NCI-H1436 treated with DMSO at 0.1 percent for 48 hours (cell line): Measurements from ENCODE around the gene PRTG.
"Not testable (repeated sequence)": the region's sequence is repeated elsewhere in the genome, so short reads cannot be mapped to it uniquely, and the experiment has no call there.

Source experiments
- DNase-seq: peaks from one replicate; lab custom pipeline; 2025; lab: John Stamatoyannopoulos, UW

PRTG gene, protein sequence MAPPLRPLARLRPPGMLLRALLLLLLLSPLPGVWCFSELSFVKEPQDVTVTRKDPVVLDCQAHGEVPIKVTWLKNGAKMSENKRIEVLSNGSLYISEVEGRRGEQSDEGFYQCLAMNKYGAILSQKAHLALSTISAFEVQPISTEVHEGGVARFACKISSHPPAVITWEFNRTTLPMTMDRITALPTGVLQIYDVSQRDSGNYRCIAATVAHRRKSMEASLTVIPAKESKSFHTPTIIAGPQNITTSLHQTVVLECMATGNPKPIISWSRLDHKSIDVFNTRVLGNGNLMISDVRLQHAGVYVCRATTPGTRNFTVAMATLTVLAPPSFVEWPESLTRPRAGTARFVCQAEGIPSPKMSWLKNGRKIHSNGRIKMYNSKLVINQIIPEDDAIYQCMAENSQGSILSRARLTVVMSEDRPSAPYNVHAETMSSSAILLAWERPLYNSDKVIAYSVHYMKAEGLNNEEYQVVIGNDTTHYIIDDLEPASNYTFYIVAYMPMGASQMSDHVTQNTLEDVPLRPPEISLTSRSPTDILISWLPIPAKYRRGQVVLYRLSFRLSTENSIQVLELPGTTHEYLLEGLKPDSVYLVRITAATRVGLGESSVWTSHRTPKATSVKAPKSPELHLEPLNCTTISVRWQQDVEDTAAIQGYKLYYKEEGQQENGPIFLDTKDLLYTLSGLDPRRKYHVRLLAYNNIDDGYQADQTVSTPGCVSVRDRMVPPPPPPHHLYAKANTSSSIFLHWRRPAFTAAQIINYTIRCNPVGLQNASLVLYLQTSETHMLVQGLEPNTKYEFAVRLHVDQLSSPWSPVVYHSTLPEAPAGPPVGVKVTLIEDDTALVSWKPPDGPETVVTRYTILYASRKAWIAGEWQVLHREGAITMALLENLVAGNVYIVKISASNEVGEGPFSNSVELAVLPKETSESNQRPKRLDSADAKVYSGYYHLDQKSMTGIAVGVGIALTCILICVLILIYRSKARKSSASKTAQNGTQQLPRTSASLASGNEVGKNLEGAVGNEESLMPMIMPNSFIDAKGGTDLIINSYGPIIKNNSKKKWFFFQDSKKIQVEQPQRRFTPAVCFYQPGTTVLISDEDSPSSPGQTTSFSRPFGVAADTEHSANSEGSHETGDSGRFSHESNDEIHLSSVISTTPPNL

DNA sequence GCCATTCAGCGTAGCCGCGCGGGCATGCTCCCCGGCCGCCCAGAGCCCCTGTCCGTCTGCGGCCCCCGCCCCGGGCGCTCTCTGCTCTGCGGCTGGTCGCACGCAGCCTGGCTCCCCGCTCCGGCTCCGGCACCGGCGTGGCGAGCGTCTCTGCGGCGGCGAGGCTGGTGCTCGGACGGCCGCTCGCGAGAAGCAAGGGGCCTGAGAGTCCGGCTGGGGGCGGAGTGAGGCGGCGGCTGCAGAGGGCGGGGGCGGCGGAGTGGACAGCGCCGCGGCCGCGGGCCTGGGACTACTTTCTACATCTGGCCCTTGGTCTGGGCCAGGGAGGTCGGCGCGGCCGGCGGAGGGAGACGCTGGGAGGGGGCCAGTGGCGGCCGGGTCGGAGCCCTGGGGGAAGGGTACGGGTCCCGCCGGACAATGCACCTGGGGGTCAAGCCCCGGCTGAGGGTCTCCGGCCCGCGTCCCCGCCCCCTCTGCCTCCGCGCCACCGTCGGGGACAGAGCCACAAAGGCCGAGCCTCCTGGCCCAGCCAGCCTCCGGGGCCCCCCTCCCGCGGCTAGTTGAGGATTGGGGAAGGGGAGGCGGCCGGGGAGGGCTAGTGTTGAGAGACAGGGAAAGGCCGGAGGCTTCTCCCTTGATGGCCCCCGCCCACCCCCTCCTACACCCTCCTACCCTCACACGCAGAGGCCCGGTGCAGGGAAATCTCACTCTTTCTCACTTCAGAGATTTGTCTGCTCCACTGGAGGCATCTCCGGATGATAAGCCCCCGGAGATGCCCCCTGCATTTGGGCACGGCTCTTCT lies at the start of gene PRTG:
Gene PRTG (minus strand): TSS at position 226 of the 802 bp plus-strand sequence. CDS start 221 bp downstream, at position 5.
- no peak for DNase-seq

DNA sequence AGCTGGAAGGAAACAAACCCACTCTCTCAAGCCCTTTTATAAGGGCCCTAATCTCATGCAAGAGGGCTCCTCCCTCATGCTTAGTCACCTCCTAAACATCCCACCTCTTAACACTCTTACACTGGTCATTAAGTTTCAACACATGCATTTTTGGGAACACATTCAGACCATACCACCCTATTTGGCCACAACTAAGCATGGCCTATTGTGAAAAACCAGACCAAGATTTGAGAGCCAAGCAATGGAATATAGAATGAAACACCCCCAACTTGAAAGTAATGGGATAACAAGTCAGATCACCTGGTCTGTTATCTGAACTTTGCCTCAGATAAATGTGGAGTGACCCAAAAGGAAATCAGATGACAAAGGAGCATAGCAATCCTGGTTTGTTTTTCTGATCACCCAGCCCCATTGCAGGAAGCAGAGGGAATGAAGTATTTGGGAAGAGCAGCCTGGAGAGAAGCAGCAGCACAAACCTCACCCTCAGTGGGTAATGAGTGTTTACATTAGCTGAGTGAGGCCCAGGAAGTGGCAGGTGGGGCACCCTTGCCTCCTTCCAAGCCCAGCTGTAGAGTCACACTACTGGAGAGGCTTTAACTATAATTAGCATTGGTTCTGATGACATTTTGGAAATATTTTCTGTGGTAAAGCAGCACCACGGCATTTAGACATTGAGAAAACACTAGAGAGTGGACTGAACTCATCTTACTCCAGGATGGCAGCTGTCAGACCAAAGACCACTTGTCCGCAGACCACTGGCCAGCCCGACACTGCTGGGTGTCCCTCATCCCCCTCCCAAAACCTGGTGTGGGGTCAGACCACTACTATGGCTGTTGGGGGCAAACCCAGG lies 48.8 kb upstream of the PRTG start:
- no peak for DNase-seq

DNA sequence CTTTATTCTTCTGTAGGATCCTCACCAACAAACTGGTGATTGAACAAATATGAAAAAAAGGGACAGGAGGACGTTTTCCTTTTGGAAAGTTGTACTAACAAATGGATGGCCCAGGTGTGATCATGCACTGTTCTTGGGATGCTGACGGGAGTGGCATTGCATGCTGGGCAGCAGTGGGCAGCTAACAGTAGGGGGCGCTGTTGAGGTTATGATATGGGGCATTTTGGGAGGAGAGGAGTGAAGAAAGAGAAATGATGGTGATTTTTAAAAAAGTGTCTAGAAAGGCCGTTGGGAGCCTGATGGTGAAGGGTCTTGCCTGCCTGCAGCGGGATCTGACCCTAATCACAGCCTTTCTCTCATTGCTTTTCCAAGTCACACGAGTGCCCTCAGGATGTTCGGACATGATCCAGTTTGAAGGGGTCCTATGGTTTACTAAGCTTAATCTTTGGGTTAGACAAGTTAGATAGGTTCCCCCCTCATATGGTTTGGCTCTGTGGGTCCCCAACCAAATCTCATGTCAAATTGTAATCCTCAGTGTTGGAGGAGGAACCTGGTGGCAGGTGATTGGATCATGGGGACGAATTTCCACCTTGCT lies 46.2 kb upstream of the PRTG start:
- no peak for DNase-seq

DNA sequence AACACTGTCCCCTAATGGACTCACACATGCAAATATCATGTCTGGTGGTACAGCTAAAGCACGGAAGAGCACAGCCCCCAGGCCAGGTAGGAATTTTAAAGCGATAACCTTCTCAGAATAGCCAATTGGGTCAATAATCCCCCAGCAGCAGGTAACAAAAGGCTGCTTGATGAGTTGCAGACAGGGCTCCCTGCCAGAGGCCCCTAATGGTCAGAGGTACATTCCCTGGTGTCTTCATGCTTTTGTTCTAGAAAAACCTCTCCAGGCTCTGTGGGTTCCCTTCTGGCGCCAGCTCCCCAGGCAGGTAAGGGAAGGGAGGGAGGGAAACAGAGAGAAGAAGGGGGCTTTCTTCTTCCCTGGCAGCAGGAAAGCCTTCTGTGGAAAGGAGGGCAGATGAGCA lies 43.4 kb upstream of the PRTG start:
- no peak for DNase-seq

DNA sequence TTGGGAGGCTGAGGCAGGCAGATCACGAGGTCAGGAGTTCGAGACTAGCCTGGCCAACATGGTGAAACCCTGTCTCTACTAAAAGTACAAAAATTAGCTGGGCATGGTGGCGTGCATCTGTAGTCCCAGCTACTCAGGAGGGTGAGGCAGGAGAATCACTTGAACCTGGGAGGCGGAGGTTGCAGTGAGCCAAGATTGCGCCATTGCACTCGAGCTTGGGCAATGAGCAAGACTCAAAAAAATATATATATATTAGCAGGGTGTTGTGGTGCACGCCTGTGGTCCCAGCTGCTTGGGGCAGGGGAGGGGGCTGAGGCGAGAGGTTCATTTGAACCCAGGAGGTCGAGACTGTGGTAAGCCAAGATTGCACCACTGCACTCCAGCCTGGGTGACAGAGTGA lies 42.6 kb upstream of the PRTG start:
- not testable (repeated sequence) for DNase-seq

DNA sequence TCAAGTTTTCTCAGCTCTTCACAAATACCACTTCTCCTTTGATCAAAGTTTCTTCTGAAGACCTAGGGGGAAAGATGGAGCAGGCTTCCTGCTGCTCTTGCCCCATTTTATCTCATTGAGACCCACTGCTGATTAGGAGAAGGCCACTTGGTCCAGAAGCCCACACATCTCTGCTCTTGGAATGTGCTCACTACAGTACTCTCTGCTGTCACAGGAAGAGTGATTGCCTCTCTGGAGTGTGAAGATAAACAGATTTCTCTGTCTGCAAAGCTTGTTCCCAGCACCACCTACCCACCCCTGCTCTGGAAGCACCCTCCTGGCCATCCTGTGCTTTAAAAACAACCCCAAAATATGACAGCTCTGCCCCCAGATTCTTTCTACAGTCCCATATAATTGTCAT lies 41.3 kb upstream of the PRTG start:
- DNase-seq = no peak

DNA sequence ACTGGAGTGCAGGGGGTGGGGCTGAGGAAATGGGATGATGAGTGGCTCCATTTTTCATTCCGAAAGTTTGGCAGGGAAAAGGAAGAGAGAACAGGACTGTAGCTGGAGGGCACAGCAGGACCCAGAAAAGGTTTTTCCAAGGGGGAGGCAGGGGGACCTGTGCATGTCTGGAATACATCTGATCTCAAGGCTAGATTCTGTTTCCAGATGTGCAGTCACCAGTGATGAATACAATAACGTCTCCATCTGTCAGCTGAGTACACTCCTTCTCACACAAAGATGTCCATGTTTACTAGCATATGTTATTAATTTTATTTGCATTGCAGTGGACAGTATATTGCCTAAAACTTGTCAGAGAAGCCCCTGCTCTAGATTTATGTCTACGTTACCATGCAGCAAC lies 39.9 kb upstream of the PRTG start:
- DNase-seq = no peak

DNA sequence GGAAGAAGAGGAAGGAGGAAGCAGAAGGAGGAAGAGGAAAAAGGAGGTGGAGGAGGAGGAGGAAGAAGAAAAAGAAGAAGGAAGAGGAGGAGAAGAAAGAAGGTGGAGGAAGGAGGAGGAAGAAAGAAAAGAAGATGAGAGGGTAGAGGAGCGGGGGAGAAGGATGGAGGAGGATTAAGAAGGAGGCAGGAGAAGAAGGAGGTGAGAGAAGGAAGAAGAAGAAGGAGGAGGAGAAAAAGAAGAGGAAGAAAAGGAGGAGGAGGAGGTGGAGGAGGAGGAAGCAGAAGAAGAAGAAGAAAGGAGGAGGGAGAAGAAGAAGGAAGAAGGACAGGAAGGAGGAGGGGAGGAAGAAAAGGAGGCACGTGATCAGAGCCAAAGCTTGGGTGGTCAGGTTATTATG lies 37.3 kb upstream of the PRTG start:
- no peak for DNase-seq

DNA sequence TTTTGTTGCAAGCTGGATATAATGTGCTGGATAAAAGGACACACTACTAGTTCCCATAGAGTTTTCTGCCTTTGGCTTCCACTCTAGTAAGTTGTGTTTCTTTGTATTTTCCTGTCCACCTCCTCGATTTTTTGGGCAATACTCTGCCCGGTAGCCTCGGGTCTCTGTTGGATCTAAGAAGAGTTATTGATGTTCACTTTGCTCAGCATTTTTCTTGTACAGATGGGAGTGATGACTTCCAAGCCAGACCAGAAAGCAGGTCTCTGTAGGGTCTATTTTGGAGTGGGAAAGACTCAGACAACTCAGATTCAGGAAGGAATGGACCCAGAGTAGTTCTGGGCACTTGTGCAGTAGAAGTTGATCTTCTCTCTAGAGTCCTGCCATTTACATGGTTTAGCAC lies 36.0 kb upstream of the PRTG start:
- DNase-seq = no peak

DNA sequence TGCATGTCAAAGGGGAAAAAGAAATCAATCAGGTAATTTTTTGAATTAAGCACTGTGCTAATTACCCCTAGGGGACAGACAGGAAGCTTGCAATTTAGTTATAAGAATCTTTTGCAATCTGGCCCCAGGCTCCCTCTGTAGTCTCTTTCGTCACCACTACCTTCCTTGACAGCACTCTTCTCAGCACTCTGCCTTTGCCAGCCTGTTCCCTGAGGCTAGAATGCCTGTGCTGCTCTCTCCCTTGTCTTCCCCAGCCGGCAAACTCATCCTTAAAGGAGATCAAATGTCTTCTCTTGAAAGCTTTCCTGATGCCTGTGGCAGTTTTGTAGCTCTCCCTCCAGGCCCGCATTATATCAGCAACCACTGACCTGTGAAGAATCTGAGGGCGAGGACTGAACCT lies 32.4 kb upstream of the PRTG start:
- DNase-seq = no peak

DNA sequence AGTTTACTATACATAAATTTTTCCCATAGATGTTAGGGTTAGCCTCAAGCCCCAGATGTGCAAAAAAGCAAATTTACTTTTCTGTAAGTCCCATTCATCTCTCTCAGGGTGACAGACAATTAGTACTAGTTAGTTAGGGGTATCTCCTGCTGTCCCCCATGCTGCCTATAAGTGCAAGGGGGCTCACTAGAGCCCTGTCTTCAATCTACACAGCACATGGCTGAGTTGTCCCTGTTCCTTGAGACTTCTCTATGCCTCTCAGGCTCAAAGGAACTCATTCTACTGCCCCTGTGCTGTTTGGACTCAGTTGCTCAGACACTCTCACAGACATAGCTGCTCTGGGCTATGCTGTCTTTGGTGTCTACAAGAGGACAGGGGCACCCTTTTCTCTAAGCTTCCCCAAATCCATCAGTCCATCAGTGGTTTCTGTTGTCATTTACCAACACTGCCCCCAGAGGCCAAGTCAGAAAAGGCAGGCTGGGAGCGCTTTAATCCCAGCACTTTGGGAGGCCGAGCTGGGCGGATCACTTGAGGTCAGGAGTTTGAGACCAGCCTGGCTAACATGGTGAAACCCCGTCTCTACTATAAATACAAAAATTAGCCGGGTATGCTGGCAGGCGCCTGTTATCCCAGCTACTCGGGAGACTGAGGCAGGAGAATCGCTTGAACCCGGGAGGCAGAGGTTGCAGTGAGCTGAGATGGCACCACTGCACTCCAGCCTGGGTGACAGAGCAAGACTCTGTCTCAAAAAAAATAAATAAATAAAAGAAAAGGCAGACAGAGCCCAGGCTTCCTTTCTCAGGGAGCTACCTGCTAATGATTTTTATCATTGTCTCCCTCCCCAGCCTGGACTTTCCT lies 31.4 kb upstream of the PRTG start:
- DNase-seq = no peak

DNA sequence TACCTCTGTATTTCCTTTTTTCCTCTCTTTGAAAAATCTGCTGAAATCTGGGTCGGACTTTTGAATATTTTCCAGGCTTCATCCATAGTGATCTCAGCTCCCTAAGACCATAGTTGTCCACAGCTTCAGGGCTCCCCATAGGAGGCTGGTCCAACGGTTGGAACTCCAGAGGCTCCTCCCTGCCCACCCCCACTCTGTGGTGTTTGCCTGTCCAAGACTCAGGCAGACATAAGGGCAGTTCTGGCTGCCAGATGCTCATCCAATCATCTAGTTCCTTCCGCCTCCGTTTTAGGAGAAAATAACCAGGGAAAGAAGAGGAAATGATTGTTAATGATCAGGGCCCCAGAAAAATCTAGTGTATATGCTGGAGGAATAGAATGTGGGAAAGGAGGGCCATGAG lies 27.9 kb upstream of the PRTG start:
- DNase-seq = no peak

DNA sequence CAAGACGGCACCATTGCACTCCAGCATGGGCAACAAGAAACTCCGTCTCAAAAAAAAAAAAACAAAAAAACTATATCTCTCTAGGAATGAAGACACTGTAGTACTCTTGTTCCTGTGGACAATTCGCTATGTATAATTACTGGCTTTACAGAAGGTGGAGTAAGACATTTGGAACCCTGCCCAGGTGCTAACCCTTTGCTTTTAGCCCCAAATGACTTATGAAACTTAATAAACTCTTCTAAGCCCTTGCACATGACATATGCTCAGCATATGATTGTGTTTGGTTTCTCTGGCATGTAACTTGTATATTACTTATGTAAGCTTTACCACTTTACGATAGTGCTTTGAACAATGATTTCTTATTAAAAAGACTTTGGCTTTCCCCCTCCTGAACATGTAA lies 27.3 kb upstream of the PRTG start:
- no peak for DNase-seq

DNA sequence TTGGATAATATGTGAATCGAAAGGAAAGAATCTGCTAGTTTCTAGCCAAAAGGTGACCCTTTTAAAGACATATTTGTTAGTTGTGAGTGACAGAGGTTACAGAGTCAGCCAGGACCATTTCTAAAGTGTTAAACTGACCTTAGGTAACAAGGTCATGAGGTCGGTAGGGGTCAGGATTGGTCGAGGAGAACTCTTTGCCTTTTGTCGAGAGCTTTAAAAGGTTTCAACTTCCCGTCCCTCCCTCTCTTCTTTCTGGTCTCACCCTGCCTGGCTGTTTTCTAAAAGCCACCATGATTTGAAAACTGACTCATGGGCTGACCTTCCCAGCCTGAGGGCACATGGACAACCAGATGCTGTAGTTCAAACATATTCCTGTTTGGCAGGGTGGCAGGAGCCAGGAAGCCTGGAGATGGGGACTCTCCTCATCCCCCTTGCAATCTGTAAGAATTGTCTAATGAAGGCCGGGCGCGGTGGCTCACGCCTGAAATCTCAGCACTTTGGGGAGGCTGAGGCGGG lies 25.8 kb upstream of the PRTG start:
- no peak for DNase-seq

DNA sequence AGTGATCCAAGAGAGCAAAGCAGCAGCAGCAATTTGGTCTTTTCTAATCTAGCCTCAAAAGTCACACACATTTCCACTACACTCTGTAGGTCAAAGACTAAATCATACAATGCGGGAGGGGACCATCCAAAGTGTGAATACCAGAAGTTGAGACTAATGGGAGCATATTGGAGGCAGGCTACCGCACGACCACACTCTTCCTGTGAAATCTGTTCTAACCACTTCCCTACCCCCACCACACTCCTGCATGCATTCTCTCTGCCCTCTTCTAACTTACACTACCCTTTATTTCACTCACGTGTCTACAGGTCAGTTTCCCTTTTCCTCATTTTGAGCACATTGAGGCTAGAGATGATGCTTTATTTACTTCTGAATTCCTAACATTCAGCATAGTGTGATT lies 23.7 kb upstream of the PRTG start:
- no peak for DNase-seq

DNA sequence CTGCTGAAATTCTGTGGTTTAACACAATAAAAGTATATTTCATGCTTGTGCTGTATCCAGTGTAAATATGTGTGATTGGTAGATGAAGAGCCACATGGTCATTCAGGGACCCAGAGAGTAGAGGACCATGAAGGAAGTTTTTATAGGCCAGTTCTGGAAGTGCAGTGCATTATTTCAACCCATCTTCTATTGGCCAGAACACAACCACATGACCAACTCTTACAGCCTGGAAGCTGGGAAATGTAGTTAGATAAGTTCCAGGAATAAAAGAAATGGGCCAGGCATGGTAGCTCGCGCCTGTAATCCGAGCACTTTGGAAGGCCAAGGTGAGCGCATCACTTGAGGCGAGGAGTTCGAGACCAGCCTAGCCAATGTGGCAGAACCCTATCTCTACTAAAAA lies 21.4 kb upstream of the PRTG start:
- no peak for DNase-seq

DNA sequence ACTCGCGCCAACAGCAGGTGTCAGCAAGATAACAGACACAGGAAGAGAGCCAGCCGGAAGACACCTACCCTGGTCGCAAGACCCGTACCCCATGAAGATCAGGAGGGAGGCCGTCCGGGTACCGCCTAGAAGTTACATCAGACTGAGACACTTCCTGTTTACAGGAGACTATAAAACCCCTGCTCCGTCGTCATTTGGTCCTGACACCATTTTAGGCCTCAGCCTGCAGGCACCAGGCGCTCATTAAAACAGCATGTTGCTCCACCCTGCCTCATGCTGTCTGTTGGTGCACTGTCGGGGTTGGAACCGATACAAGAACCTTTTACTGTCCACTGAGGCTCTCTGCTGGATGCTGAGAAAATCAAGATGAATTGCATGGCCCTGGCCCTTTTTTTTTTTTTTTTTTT lies 15.6 kb upstream of the PRTG start:
- DNase-seq = no peak

DNA sequence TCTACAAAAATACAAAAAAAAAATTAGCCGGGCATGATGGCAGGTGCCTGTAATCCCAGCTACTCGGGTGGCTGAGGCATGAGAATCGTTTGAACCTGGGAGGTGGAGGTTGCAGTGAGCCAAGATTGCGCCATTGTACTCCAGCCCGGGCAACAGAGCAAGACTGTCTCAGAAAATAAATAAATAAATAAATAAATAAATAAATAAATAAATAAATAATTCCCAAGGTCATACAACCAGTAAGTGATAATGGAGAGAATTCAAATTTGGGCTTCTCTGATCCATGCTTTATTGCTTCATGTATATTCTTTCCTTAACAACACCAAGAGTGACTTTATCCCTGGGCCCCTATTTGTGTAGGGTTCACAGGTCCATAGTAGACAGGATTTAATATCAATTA lies 10.5 kb upstream of the PRTG start:
- not testable (repeated sequence) for DNase-seq

DNA sequence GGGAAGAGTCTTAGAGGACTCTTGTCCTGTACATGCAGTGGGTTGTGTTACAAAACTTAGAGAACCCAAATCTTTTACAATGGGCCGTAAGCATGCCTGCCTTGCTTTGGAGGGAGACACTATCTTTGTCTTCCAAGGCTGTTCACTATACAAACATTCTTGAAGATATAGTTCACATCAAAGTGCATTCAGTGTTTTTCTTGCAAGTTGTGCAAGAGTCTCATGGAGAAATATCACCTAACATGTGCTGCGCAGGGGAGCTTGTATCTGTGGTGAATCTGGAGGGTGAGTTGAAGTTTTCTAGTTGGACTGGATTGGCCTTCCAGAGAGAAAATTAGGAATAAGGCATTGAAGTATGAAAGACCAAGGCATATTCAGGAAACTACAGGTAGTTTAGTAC lies 7.8 kb upstream of the PRTG start:
- DNase-seq = no peak
